ENCODE measurements around the gene FILIP1.

DNA sequence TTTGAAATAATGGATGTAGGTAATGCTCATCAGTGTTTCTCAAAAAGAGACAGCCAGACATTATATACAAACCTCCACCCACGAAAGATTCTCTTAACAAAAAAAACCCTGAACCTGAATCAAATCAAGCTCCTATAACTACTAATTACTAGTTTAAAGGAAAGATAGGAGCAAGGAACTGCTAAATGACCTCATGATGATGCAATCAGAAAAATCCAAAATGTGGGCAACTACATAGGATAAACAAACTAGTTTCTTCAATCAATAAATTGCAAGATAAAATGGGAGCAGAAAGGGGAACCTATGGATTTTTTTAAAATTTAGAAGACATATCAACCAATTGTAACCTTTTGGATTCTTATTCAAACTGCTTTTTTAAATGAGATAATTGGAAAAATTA is 165.8 kb downstream of the FILIP1 start:
- TF ChIP-seq, protein P1, sequence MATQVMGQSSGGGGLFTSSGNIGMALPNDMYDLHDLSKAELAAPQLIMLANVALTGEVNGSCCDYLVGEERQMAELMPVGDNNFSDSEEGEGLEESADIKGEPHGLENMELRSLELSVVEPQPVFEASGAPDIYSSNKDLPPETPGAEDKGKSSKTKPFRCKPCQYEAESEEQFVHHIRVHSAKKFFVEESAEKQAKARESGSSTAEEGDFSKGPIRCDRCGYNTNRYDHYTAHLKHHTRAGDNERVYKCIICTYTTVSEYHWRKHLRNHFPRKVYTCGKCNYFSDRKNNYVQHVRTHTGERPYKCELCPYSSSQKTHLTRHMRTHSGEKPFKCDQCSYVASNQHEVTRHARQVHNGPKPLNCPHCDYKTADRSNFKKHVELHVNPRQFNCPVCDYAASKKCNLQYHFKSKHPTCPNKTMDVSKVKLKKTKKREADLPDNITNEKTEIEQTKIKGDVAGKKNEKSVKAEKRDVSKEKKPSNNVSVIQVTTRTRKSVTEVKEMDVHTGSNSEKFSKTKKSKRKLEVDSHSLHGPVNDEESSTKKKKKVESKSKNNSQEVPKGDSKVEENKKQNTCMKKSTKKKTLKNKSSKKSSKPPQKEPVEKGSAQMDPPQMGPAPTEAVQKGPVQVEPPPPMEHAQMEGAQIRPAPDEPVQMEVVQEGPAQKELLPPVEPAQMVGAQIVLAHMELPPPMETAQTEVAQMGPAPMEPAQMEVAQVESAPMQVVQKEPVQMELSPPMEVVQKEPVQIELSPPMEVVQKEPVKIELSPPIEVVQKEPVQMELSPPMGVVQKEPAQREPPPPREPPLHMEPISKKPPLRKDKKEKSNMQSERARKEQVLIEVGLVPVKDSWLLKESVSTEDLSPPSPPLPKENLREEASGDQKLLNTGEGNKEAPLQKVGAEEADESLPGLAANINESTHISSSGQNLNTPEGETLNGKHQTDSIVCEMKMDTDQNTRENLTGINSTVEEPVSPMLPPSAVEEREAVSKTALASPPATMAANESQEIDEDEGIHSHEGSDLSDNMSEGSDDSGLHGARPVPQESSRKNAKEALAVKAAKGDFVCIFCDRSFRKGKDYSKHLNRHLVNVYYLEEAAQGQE (IDR thresholded peaks at IDR 0.05; ENCODE audit: insufficient replicate concordance, low read depth), result no peak
- TF ChIP-seq POLR2AphosphoS5 (IDR thresholded peaks at IDR 0.05; ENCODE audit: low read depth), result no peak
- TF ChIP-seq, protein P2, sequence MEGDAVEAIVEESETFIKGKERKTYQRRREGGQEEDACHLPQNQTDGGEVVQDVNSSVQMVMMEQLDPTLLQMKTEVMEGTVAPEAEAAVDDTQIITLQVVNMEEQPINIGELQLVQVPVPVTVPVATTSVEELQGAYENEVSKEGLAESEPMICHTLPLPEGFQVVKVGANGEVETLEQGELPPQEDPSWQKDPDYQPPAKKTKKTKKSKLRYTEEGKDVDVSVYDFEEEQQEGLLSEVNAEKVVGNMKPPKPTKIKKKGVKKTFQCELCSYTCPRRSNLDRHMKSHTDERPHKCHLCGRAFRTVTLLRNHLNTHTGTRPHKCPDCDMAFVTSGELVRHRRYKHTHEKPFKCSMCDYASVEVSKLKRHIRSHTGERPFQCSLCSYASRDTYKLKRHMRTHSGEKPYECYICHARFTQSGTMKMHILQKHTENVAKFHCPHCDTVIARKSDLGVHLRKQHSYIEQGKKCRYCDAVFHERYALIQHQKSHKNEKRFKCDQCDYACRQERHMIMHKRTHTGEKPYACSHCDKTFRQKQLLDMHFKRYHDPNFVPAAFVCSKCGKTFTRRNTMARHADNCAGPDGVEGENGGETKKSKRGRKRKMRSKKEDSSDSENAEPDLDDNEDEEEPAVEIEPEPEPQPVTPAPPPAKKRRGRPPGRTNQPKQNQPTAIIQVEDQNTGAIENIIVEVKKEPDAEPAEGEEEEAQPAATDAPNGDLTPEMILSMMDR (IDR thresholded peaks at IDR 0.05; ENCODE audit: insufficient read depth, low read length), result no peak
- no peak for TF ChIP-seq GABPA (IDR thresholded peaks at IDR 0.05; ENCODE audit: low read depth)
- no peak for TF ChIP-seq SPI1 (IDR thresholded peaks at IDR 0.05; ENCODE audit: borderline replicate concordance, low read depth)

Measured in HL-60 (cell line).